Smooth muscle cell of the umbilical artery (primary cell): Measurements from ENCODE around the gene FAM83D. TPM values are rescaled to one million over a fixed set of nuclear protein-coding genes. Genes with fewer than 3 reads are reported as not detected.

Experiments
- total RNA-seq: library from RNA; depleted of rRNA; stranded (reverse); fragments of >200 nt; gene quantifications from 2 replicates; pipeline ENCODE4 v1.2.3, GENCODE V29; 2014

The FAM83D gene, protein sequence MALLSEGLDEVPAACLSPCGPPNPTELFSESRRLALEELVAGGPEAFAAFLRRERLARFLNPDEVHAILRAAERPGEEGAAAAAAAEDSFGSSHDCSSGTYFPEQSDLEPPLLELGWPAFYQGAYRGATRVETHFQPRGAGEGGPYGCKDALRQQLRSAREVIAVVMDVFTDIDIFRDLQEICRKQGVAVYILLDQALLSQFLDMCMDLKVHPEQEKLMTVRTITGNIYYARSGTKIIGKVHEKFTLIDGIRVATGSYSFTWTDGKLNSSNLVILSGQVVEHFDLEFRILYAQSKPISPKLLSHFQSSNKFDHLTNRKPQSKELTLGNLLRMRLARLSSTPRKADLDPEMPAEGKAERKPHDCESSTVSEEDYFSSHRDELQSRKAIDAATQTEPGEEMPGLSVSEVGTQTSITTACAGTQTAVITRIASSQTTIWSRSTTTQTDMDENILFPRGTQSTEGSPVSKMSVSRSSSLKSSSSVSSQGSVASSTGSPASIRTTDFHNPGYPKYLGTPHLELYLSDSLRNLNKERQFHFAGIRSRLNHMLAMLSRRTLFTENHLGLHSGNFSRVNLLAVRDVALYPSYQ
- 2.1 and 11.9 TPM in 2 replicates for total RNA-seq

DNA sequence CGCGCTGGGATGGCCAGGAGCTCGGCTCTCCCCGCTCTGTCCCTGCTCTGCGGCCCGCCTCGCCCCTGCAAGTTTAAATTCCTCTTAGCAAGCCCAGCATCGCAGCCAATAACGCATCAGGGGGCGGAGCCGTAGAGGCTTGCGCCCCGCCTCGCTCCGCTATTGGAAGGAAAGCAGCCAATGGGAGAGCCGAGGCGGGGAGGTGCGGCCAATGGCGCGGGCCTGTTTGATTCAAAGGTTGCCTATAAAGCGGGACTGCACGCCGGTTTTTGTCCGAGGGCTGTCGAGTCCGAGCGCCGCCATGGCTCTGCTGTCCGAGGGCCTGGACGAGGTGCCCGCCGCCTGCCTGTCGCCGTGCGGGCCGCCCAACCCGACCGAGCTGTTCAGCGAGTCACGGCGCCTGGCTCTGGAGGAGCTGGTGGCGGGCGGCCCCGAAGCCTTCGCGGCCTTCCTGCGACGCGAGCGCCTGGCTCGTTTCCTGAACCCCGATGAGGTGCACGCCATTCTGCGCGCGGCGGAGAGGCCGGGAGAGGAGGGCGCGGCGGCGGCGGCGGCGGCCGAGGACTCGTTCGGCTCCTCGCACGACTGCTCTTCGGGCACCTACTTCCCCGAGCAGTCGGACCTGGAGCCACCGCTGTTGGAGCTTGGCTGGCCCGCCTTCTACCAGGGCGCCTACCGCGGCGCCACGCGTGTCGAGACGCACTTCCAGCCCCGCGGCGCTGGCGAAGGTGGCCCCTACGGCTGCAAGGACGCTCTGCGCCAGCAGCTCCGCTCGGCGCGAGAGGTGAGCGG, at the start of gene FAM83D:
Gene FAM83D (plus strand): TSS at position 276 of the 792 bp plus-strand sequence. CDS start 26 bp downstream, at position 302.

DNA sequence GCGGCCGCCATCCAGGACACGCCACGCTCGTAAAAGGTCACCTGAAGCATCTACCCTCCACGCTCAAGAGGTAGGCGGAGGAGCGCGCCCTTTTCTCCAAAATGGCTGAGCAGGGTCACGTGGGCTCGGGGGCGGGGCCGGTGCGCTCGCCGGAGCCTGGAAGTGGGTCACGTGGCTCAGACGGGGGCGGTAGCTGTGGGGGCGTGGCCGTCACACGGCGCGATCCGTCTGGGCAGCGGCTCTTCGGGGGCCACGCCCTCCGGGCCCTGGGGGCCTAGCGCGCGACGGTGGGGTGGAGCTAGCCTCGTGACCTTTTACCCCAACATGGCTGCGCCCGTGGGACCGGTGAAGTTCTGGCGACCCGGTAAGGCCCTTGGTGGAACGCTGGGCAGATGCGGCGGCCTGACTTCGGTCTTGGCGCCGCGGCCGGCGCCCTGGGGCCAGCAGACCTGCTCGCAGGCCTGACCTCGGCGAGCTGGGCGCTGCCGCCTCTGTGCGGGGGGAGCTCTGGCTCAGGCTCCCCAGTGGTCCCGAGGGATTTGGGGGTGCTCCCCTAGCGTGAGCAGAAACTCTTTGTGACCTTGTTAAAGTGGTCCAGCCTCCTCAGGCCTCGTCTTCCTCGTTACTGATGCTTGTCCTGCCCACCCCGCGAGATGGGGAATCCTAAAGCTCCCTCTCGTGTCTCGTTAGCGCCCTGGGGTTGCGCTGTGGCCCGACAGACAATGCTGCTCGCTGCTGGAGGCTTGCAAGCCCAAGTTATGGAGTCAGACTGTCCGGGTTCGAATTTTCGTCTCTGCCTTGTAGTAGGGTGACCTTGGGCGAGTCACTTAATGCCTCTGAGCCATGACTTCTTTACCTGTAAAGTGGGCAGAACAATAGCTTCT, 36.1 kb downstream of the FAM83D start, which contains the start of gene DHX35:
Gene DHX35 (plus strand): TSS at position 301 of the 884 bp plus-strand sequence. CDS start 24 bp downstream, at position 325.

Other genes with a start within 250 kb of the FAM83D start
- gene SLC32A1, start 201.9 kb upstream of the FAM83D start, total RNA-seq = not detected in 2 replicates
- 5.0 and 7.0 TPM in 2 replicates for gene ACTR5, start 178.0 kb upstream of the FAM83D start, total RNA-seq
- gene PPP1R16B, start 120.7 kb upstream of the FAM83D start, total RNA-seq = 0.05 and 0.30 TPM in 2 replicates
- 11.9 and 15.1 TPM in 2 replicates for gene DHX35, start 35.9 kb downstream of the FAM83D start, total RNA-seq